GM10266 (cell line): ENCODE measurements around the gene ZNF169.
"Not testable (repeated sequence)": the region's sequence is repeated elsewhere in the genome, so short reads cannot be mapped to it uniquely, and the experiment has no call there.

ENCODE experiments used
- DNase-seq: peaks from one replicate; pipeline ENCODE4 v3.0.0; 2012; ENCODE audit errors: extremely low spot score
- TF ChIP-seq, protein P1 (sequence below): IDR thresholded peaks from 2 replicates; pipeline ENCODE4 v1.5.1; 2012; ENCODE audit warnings: mild to moderate bottlenecking, low read depth; ENCODE audit not compliant: control insufficient read depth, insufficient read depth; ENCODE audit errors: missing control alignments

The ZNF169 gene

DNA sequence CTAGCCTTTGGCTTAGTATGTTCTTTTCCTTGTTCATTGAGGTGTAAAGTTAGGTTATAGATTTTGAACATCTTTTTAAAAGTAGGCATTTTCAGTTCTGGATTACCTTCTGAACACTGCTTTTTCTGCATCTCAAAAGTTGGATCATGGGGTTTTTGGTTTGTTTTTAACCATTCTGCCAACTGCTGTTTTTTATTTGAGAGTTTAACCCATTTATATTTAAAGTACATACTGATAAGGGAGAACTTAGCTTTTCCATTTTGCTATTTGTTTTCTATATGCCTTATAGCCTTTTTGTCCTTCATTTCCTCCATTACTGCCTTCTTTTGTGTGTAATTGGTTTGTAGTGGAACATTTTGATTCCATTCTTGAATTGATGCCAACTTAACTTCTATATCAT is 30.5 kb upstream of the ZNF169 start:
- DNase-seq, result no peak
- TF ChIP-seq, protein P1, sequence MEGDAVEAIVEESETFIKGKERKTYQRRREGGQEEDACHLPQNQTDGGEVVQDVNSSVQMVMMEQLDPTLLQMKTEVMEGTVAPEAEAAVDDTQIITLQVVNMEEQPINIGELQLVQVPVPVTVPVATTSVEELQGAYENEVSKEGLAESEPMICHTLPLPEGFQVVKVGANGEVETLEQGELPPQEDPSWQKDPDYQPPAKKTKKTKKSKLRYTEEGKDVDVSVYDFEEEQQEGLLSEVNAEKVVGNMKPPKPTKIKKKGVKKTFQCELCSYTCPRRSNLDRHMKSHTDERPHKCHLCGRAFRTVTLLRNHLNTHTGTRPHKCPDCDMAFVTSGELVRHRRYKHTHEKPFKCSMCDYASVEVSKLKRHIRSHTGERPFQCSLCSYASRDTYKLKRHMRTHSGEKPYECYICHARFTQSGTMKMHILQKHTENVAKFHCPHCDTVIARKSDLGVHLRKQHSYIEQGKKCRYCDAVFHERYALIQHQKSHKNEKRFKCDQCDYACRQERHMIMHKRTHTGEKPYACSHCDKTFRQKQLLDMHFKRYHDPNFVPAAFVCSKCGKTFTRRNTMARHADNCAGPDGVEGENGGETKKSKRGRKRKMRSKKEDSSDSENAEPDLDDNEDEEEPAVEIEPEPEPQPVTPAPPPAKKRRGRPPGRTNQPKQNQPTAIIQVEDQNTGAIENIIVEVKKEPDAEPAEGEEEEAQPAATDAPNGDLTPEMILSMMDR, result no peak

DNA sequence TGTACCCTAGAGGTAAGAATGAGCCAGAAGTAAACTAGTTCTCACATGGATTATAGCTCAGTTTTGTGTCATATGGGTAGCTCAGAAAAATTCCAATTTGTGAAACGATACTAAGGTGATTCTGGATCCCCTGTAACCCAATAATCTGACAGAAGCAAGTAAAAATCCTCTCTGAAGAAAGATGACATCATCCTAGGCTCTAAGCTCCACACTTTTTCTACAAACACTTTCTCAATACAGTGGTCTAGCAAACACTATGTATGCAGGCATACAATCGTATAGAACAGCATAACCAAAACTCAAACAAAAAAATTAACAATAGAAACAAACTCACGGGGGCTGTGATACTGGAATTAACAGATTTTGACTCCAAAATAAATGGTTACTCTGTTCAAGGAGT is 26.7 kb upstream of the ZNF169 start:
- TF ChIP-seq, protein P1, result no peak
- DNase-seq, result no peak

DNA sequence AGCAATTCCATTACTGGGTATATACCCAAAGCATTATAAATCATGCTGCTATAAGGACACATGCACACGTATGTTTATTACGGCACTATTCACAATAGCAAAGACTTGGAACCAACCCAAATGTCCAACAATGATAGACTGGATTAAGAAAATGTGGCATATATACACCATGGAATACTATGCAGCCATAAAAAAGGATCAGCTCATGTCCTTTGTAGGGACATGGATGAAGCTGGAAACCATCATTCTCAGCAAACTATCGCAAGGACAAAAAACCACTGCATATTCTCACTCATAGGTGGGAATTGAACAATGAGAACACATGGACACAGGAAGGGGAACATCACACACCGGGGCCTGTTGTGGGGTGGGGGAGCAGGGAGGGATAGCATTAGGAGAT is 18.0 kb upstream of the ZNF169 start:
- not testable (repeated sequence) for DNase-seq

DNA sequence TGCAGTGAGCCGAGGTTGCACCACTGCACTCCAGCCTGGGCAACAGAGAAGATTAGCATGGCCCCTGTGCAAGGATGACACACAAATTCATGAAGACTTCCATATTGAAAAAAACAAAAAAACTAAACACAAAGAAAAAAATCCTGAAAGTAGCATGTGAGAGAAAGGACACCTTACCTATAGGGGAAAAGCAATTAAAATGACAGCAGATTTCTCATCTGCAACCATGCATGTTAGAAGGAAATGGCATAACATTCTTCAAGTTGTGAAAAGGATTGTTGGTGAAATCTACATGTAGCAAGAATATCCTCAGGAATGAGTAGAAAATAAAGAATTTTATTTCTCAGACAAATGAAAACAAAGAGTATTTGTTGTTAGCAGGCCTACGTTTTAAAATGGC is 13.4 kb upstream of the ZNF169 start:
- TF ChIP-seq, protein P1, result no peak
- no peak for DNase-seq

DNA sequence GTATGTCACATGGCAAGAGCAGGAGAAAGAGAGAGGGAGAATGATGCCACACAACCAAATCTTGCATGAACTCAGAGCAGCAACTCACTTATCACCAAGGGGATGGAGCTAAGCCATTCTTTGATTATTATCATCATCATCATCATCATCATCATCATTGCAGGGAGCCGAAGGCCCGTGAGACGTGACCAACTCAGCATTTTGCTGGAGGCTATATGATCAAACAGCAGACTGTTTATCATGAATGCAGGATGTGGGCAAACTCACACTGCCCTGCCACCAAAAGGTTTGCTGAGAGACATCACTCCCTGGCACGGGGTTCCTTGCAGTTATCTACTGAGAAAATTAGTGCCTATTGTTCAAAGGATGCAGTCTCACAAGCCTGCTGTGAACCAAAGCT is 8.6 kb upstream of the ZNF169 start:
- TF ChIP-seq, protein P1, result no peak
- DNase-seq, result no peak

DNA sequence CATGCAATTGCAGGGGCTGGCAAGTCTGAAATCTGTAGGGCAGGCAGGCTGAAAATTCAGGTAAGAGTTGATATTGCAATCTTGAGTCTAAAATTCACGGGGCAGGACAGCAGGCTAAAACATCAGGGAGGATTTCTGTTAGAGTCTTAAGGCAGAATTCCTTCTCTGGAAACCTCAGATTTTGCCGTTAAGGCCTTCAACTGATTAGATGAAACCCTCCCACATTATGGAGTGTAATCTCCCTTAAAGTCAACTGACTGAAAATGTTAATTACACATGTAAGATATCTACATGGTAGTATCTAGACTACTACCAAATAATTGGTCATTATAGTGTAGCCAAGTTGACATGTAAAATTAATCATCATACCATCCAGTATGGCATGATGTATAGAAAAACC is 3.1 kb upstream of the ZNF169 start:
- TF ChIP-seq, protein P1, result no peak
- DNase-seq, result no peak

DNA sequence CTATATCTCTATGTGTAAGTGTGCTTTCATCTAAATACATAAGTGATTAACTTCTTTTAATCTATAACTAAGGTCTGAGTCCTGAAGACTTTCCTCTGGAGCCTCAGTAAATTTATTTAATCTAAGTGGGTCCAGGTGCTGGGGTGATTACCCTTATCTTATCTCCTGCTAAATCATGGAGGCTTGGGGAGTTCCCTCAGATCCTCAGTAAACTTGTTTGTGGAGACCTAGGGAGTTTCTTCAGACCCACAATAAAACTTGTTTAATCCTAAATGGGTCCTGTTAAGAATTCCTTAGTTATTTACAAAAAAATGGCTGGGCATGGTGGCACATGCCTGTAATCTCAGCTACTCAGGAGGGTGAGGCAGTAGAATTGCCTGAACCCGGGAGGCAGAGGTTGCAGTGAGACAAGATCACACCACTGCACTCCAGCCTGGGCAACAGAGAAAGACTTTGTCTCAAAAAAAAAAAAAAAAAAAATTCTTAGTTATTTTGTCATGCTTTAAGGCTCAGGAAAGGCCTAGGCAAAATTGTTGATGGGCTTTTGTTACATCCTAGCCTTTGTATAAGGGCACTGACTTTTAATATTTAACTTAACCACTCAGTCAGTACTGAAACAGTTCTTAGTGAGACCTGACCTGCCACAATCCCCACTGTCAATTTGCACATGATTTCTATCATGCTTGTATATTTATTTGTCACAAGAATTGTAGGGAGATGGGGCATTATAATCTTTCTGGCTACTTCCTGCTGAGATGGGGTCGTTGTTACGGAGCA is 6.7 kb downstream of the ZNF169 start:
- not testable (repeated sequence) for DNase-seq

DNA sequence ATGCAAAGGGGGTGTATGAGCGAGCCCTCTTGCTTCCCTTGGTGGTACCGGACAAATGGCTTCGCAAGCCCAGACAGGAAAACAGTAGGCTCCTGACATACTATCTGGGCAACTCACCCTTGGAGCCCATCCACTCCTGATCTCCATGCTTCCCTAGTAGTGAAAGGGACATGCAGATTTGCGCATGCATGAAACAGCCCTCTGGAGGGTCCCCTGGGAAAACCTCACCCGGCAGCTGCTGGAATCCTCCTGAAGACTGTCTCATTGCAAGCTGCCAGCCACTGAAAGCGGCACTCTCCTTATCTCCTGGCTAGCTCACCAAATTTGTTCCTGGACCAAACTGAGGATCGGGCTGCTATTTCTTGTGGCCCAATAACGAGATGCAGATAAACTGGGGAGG is 10.2 kb downstream of the ZNF169 start:
- TF ChIP-seq, protein P1, result no peak
- no peak for DNase-seq
